NCI-H187 treated with DMSO at 0.1 percent for 48 hours (cell line): ENCODE measurements around the gene SNX18.

Experiments
- DNase-seq: peaks from one replicate; lab custom pipeline; 2025; lab: John Stamatoyannopoulos, UW

SNX18 gene

GRCh38 chr5:54541823-54542783 lies 24.5 kb downstream of the SNX18 start:
- no peak for DNase-seq

DNA sequence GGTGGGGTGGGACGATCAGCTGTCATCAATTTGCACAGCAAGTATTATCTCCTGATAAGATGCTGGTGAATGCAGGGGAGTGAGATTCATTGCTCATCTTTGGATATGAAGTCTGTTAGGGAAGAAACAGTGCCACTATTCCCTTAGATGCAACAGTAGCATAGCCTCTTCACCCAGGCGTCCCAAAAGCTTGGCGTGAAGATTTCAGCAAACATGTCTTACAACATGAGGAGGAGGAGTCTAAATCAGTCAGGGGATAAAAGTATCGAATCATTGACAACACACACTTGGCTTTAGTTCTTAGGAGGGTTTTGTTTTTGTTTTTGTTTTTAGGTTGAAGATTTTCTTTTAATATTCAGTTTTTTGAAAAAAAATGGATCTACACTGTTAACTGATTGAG lies 26.5 kb downstream of the SNX18 start:
- DNase-seq = no peak

DNA sequence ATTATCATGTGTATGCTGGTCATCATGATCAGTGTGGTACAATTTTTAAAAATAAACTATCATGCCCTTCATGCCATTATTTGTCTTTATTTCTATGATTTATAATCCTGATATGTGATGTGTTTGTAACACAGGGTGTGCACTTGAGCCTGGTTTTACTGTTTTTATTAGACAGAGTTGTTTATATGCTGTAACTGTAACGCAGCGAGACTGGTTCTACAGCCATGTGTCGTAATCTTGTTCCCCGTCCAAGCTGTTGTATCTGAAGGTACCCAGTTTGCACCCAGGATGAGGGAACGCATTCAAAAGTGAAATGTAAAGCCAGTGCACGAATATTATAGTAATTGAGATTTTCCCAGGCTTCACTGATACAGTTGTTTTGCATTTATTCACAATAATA lies 28.2 kb downstream of the SNX18 start:
- DNase-seq = no peak

DNA sequence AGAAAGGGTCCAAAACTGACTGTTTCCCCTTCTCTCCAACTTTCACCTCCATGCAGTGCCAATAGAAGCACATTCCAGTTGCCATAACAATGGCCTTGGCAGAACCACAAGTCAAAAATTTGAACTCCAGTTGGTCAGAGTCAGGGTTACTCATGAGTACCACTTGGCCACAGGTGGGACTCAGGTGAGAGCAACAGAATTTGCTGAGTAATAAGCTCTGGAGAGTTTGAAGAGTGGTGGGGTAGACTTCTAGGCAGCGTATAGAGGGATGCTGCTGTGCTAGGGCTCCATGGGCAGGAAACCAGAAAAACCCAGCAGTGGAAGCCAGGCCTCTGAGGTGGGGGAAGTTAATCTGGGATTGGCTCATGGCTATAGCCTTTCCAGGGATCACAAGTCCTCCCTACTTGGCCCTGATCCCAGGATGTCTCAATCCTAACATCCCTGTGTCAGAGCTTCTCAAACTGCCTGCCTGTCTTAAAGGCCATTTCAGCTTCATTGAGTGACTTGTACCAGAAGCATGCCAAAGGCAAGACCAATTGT lies 30.2 kb downstream of the SNX18 start:
- DNase-seq = no peak

GRCh38 chr5:54548565-54548964 lies 31.0 kb downstream of the SNX18 start:
- no peak for DNase-seq

GRCh38 chr5:54551292-54551691 lies 33.7 kb downstream of the SNX18 start:
- DNase-seq = no peak

GRCh38 chr5:54551926-54552325 lies 34.4 kb downstream of the SNX18 start:
- no peak for DNase-seq

DNA sequence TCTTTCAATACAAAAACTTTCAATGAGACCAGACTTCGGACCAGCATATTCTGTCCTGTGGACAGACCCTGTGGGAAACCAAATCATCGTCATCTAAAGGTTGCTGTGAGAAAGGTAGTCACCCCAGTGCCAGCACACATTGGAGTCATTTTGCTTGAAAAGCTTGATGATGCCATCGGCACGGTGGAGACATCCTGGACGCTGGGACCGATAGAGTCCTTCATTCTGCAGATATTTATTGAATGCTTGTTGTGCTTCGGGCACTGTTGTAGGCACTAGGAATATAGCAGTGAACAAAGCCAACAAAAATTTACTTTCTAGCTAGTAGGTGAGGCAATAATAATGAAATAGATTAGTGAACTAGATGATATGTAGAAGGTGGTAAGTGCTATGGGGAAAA lies 34.9 kb downstream of the SNX18 start:
- no peak for DNase-seq

GRCh38 chr5:54553659-54554207 lies 36.2 kb downstream of the SNX18 start:
- DNase-seq = no peak

DNA sequence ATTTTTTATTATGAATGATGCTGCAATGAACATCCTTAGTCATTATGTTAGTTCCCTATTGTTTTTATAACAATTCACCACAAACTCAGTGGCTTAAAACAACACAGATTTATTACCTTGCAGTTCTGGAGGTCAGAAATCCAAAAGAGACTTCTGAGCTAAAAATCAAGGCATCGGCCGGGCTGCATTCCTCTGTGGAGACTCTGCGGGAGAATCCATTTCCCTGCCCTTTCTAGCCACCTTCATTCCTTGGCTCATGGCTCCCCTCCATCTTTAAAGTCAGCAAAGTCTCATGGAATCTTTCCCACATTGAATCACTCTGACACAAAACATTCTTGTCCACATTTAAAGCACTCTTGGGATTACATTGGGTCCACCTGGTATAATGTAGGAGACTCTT lies 38.6 kb downstream of the SNX18 start:
- DNase-seq = no peak

- DNase-seq = no peak
Observed at GRCh38 chr5:54558362-54558761, 40.8 kb downstream of the SNX18 start.

DNA sequence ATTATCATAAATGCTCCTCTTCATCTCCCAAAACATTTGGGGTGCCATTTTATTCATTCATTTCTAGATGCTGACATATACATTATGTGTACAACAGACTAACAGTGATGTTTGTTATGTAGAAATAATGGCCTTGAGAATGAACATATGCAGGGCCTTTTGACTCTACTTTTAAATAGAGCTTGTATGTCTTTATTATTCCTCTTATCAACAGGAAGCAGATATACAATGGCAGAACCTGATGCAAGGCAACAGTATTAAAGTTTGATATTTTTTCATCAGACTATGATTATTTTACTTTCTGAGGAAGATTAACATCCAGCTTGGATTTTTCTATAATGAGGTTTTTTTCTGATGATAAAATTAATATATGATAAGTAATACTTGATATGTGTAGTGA lies 44.1 kb downstream of the SNX18 start:
- no peak for DNase-seq

DNA sequence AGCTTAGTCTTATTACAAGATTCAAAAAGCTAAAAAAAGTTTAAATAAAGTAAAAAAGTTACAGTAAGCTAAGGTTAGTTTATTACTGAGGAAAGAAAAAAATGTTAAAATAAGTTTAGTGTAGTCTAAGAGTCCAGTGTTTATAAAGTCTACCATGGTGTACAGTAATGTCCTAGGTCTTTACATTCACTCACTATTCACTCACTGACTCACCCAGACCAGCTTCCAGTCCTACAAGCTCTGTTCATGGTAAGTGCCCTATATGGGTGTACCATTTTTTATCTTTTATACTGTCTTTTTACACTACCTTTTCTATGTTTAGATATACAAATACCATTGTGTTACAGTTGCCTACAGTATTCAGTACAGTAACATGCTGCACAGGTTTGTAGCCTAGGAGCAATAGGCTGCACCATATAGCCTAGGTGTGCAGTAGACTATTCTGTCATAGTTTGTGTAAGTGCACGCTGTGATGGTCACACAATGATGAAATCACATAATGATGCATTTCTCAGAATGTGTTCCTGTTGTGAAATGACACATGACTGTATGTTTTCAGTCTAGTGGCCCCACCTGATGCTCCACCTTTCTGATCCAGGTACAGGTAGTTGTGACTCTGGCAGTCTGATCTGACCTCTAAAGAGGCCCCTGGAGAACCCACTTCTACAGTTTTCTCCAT lies 45.7 kb downstream of the SNX18 start:
- DNase-seq = no peak

GRCh38 chr5:54567996-54568395 lies 50.4 kb downstream of the SNX18 start:
- no peak for DNase-seq

GRCh38 chr5:54570916-54571315 lies 53.4 kb downstream of the SNX18 start:
- no peak for DNase-seq

DNA sequence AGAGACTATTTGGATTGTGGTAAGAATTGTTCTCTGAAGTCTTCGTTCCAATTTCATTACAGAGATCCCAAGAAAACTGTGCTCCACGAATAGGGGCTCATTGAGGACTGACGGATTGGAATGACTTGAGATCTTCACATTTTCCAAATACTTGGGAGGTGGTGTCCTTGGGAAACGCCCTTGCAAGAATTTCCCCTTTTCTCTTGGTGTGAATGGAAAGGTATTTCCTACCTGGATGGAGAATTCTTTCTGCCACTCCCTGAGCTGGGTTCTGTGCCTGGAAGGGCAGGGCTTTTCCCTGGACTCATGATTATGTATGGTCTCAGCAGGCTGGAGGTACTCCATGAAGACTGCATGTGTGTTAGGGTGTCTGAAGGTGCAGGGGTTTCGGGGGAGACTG lies 53.9 kb downstream of the SNX18 start:
- no peak for DNase-seq

GRCh38 chr5:54573812-54574489 lies 56.4 kb downstream of the SNX18 start:
- DNase-seq = no peak

- DNase-seq = no peak
Observed at GRCh38 chr5:54577528-54577927, 60.0 kb downstream of the SNX18 start.

DNA sequence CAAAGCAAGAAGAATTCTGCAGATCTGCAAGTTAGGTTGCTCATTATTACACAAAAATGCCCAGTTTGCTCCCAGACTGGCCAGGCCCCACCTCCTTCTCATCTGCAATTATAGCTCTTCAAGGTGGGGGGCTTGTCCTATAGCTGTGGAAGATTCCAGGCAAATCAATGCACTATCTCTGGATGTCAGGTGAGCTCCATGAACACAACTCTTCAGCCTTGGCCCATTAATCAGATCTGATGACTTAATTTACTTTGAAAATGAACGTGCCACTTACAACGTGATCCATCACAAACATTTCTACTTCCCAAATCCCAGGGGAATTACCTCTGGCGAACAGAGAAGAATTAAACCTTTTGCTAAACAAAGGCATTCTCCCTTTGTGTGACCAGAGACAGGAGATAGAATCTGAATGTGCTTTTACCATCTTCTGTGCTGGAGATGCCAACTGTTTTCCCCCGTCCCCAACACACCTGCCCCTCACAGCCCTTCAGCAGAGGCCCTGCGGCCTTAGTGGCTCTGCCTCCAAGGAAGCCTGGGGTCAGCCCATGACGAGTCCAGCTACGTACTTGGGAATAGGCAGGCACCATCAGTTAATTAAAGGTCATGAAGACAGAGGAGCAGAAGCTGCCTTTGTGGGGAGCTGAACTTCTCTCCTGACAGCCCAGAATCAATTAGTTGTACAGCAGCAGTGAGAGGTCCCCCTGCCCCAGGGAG lies 60.5 kb downstream of the SNX18 start:
- peak; percentile 17 for DNase-seq

DNA sequence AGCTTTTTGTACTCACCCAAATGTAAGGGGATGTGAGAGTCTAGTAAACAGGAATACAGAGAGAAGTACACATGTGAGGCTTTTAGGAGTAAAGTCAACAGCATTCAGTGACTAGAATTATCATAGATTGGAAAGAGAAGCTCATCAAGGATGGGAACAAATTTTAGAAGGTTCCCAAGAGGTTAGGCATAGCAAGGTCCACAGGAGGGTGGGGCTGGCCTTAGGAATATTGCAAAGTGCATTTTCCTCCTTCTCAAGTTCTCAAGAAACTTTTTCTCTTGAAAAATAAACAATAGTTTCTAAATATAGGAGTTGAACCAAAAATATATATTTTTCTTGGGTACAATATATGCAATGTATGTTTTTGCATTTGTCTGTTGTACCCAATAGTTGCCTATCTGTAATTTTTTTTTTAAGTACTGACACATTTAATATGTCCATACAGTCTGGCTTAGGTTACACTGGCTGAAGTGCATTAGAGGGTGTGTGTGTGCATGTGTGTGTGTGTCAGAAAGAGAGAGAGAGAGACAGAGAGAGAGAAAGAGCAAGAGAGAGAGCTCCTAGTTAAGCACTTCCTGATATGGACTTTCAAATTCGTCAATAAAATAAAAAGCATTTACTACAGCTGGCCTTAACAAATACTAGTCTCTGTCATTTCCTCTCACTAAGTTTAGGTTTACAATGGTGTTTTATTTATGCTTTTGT lies 62.2 kb downstream of the SNX18 start:
- no peak for DNase-seq
